NCI-H128 (cell line): Measurements from ENCODE around the gene MICB.
"Not testable (repeated sequence)": the region's sequence is repeated elsewhere in the genome, so short reads cannot be mapped to it uniquely, and the experiment has no call there.

Experiments used
- DNase-seq: peaks from one replicate; lab custom pipeline; 2025; ENCODE audit not compliant: unreplicated experiment; lab: John Stamatoyannopoulos, UW

MICB gene

GRCh38 chr6:31498748-31499147 is 803 bp downstream of the MICB start:
- no peak for DNase-seq

DNA sequence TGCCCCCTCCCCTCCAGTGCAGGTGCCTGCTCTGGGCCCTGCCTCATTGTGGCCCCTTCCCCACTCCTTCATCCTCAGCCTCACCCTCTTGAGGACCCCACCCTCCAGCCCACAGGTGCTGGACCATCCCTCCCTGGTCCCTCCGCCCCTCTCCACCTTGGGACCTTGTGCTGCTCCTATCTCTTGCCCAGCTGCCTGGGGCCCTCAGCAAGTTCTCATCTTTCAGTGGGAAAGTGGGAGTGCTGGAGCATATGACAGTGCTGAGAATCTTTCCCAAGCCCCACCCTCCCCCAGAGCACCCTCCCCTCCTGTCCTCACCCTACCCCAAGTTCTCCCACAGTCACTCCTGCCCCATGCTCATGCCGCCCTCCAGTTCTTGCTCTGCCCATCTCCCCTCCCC is 1.7 kb downstream of the MICB start:
- DNase-seq = not testable (repeated sequence)

DNA sequence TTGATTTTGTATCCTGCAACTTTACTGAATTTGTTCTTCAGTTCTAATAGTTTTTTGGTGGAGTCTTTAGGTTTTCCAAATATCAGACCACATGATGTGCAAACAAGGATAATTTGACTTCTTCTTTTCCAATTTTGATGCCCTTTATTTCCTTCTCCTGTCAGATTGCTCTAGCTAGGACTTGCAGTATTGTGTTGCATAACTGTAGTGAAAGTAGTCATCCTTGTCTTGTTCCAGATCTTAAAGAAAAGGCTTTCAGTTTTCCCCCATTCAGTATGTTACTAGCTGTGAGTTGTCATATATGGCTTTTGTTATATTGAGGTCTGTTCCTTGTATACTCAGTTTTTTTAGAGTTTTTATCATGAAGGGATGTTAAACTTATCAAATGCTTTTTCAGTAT is 4.6 kb downstream of the MICB start:
- no peak for DNase-seq

DNA sequence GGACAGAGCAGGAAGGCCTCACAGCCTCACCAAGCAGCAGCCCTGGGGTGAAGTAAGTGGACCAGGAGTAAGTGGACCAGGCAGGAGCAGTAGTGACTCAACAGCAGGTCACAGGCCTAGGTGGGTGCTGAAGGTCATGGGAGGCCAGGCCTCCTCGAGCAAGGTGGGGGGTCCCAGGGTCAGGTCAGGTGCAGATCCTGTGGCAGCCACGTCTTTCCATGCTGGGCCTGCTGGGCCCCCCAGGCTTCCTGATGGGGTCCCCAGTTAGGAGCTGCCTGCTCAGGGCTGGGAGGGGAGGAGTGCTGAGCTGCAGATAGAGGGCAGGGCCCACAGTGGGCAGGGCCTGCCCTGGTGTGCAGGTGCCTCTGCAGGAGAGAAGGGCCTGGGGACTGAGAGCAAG is 11.1 kb downstream of the MICB start:
- not testable (repeated sequence) for DNase-seq

DNA sequence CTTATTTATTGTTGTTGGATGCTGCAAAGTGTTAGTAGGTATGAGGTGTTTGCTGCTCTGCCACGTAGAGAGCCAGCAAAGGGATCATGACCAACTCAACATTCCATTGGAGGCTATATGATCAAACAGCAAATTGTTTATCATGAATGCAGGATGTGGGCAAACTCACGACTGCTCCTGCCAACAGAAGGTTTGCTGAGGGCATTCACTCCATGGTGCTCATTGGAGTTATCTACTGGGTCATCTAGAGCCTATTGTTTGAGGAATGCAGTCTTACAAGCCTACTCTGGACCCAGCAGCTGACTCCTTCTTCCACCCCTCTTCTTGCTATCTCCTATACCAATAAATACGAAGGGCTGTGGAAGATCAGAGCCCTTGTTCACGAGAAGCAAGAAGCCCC is 12.1 kb downstream of the MICB start:
- no peak for DNase-seq

GRCh38 chr6:31513456-31514165 is 15.7 kb downstream of the MICB start:
- no peak for DNase-seq

- no peak for DNase-seq
Observed at GRCh38 chr6:31521835-31522234, 23.9 kb downstream of the MICB start.

GRCh38 chr6:31525553-31525931 is 27.6 kb downstream of the MICB start:
- DNase-seq = no peak

- DNase-seq = no peak
Observed at GRCh38 chr6:31525932-31526591, 28.1 kb downstream of the MICB start.

DNA sequence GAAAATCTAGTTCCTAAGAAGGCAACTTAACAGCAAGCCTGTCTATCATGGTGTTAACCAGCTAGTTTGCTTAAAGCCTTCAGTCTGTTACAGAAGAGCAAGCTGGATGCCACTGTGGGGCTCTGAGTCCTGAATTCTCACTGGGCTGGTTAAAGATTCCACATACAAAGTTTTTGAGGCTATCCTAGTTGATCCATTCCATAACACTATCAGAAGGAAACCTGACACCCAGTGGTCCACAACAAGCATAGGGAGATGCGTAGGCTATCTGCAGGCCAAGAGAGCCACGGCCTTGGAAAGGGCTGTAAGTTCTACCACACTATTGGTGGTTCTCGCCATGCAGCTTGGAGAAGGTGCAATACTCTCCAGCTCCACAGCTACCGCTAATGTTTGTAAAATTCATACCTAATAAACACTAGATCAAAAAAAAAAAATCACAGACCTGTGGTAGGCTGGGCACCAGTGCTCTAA is 30.4 kb downstream of the MICB start:
- DNase-seq = no peak

GRCh38 chr6:31528821-31529328 is 30.9 kb downstream of the MICB start, which contains the start of gene MCCD1:
Gene MCCD1 (plus strand): TSS chr6:31528962. CDS start chr6:31529015, 53 bp downstream.
- DNase-seq = no peak

DNA sequence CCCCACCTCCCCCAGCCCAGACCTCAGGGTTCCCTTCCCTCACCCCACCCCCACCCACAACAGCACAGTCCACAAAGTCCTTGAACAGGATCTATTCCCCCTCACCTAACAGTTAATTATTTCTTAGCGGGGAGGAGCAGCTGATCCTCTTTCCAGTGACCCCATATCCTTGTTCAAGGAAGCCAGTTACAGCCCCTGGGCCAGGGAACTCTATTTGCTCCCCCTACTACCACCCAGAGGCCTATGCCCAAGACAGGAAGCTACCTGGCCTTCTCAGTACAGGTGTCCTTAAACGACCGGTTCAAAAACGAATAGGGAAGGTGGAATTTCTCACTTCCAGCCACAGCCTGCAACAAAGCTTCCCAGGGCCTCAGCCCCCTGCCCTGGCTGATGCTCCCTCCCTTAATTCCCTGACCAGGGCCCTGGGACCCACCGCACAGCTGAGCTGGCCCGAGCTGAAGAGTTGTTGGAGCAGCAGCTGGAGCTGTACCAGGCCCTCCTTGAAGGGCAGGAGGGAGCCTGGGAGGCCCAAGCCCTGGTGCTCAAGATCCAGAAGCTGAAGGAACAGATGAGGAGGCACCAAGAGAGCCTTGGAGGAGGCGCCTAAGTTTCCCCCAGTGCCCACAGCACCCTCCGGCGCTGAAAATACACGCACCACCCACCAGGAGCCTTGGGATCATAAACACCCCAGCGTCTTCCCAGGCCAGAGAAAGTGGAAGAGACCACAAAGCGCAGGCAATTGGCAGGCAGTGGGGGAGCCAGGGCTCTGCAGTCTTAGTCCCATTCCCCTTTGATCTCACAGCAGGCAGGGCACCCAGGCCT is 31.6 kb downstream of the MICB start:
- DNase-seq = no peak

DNA sequence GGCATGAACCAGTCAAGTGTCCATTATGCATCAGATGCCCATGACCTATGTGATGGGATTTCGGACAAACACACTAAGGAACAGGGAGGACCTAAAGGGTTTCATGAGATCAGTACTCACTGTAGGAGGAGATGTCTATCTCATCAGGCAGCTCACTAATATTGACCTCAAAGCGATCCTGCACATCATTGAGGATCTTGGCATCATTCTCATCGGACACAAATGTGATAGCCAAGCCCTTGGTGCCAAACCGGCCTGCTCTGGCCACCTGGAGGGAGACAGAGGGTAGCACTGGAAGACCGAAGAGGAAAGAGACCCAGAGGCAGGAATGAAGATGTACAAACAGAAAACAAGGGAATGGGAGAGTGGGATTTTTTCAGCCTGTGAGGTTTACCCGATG is 32.7 kb downstream of the MICB start:
- no peak for DNase-seq

- no peak for DNase-seq
Observed at GRCh38 chr6:31531162-31531561, 33.2 kb downstream of the MICB start.

GRCh38 chr6:31531771-31532643 is 34.1 kb downstream of the MICB start:
- no peak for DNase-seq

DNA sequence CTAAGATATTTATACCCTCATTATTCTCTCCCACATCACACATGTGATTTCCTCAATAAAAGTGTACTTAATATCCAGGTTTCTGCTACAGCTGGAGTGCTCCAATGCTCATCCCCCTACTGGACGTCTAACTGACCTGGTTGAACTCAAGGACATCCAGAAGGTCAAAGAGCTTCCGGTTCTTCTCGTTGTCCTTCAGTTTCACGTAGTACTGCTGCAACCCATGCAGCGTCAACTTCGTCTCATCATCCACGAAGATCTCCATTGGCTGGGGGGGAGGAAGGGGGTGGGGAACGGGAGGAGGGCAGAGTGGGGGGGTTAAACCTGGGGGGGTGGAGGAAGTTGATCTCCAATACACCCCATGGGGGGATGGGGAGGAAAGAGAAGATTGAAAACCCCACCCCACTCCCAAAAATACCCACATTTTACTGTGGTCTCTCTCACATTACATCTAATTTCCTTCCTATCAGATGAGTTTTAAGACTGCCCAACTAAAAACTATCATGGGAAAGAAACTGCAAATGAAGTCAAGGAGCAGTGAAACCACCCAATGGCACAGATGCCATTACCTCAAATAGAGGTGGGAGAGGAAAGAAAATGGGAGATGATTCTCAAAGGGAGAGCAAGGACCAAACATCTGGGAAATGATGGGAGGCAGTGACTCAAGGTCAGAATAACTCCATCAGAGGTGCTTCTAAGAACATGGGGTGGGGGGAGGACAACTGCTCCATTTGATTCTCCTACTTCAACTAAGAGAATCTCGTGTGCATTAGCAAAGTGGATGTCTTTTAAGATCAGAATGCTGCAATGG is 34.9 kb downstream of the MICB start:
- DNase-seq = no peak

DNA sequence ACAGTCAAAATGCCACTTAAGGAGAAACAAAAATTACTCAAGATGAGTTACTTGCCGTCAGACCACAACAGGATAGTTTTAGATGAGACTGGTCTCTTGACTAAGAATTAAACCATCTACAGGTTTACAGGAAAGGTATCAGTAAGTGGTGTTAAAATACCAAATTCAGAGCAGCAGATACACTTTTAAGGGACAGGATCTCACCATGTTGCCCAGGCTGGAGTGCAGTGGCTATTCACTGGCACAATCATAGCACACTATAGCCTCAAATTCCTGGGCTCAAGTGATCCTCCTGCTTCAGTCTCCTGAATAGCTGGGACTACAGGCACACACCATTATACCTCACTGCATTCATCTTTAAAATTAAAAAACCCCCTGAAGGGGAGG is 35.5 kb downstream of the MICB start:
- no peak for DNase-seq

GRCh38 chr6:31534011-31534410 is 36.1 kb downstream of the MICB start:
- no peak for DNase-seq

GRCh38 chr6:31534521-31535040 is 36.6 kb downstream of the MICB start:
- no peak for DNase-seq
